ENCODE data around the gene TASP1. TPM values are rescaled to one million over a fixed set of nuclear protein-coding genes. Genes with fewer than 3 reads are reported as not detected.
"Not testable (repeated sequence)": the region's sequence is repeated elsewhere in the genome, so short reads cannot be mapped to it uniquely, and the experiment has no call there.

TASP1 gene
- total and polyA plus RNA-seq, 4 donors: 2.5 to 10.0 (median 4.7) TPM

DNA sequence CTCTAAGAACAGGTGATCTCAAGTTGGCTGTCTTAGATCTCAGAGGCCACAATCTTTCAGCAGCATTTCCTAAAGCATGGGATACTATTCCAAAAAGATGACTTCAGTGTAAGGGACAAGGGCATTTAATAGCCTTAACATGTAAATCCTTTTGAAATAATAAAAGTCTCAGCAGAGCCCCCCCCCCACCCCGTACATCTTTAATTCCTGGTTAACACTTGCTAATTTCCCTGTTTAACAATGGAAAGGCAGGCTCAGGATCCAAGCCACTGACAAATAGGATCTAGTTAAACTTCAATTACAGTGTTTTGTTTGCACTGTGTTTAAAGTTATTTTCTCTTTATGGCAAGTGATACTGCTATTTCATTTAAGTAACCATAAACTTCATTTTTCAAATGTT lies 12.0 kb downstream of the TASP1 start:
- 90% methylated on average over 1 of the region's 1 CpG for WGBS
- Histone ChIP-seq H3K27me3 (ENCODE audit: control insufficient read depth in 4 of 4, insufficient read depth in 4 of 4, low read length in 3 of 4) (no peaks in the 10 kb centered on the region), H3K4me3 (ENCODE audit: low read depth in 1 of 3, low read length in 3 of 3) (no peak overlapping the region), H3K27ac (ENCODE audit: low read depth in 1 of 2, low read length in 2 of 2) (no peak overlapping the region), H3K36me3 (ENCODE audit: control insufficient read depth in 4 of 4, insufficient read depth in 3 of 4, low read depth in 1 of 4, low read length in 3 of 4) (peaks cover 0 to 10% (median 6%) of the 10 kb centered on the region in 4 donors), H3K9ac (ENCODE audit: low read depth in 1 of 2, low read length in 2 of 2) (no peak overlapping the region), H3K9me3 (ENCODE audit: control insufficient read depth in 4 of 4, low read length in 3 of 4) (no peaks in the 10 kb centered on the region), H3K4me1 (ENCODE audit: control insufficient read depth in 4 of 4, insufficient read depth in 4 of 4, low read length in 3 of 4) (no peaks in the 10 kb centered on the region)
- TF ChIP-seq HNF4A (conservative IDR thresholded peaks at IDR 0.05) (no peak), NR2F2 (IDR thresholded peaks at IDR 0.05) (no peak), JUND (IDR thresholded peaks at IDR 0.05) (no peak), HNF4G (IDR thresholded peaks at IDR 0.05) (no peak), SP1 (IDR thresholded peaks at IDR 0.05) (no peak), EGR1 (IDR thresholded peaks at IDR 0.05; ENCODE audit: low read depth in 2 of 2) (no peak)
- TF ChIP-seq, protein P1, sequence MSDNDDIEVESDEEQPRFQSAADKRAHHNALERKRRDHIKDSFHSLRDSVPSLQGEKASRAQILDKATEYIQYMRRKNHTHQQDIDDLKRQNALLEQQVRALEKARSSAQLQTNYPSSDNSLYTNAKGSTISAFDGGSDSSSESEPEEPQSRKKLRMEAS (IDR thresholded peaks at IDR 0.05): no peak
- TF ChIP-seq, protein P2, sequence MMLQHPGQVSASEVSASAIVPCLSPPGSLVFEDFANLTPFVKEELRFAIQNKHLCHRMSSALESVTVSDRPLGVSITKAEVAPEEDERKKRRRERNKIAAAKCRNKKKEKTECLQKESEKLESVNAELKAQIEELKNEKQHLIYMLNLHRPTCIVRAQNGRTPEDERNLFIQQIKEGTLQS (IDR thresholded peaks at IDR 0.05): no peak
- no peak for DNase-seq (ENCODE audit: low spot score)

DNA sequence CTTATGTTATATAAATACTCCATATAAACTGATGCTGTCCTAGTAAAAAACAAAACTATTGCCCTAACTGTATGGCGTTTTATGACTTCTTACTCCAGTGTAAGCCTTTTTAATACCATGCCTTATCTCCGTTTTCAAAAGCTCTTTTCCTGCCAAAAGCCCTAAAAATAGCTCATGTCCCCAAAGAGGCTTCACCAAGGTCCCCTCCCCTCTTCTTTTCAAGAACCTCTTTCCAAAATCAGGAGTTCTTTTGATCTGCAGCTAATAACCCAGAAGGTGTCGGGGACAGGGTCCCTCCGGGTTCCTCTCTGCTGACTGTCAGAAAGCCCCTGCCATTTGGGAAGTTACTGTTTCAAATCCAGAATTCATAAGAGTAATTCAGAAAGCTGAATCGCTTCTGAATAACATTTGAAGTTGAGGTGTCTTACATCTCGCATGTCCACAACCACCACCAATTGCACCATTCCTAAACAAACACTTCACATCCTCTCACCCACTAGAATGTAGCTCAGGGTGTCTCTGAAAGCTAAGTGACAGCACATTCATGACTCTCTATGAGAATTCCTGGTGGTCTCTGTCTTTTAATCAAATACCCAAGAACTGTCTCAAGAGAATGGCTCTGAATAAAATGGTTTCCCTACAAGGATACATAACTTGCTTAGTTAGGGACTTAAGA lies 13.3 kb downstream of the TASP1 start:
- TF ChIP-seq JUND (IDR thresholded peaks at IDR 0.05) (no peak), NR2F2 (IDR thresholded peaks at IDR 0.05) (no peak), FOXA2 (IDR thresholded peaks at IDR 0.05) (no peak), RXRA (IDR thresholded peaks at IDR 0.05) (no peak), HNF4G (IDR thresholded peaks at IDR 0.05) (no peak), SP1 (IDR thresholded peaks at IDR 0.05) (no peak), FOXA1 (IDR thresholded peaks at IDR 0.05) (no peak), EGR1 (IDR thresholded peaks at IDR 0.05; ENCODE audit: low read depth in 2 of 2) (no peak), YY1 (IDR thresholded peaks at IDR 0.05) (no peak), HNF4A (conservative IDR thresholded peaks at IDR 0.05) (no peak), TAF1 (conservative IDR thresholded peaks at IDR 0.05) (no peak), GABPA (IDR thresholded peaks at IDR 0.05 in 1 of 2, conservative IDR thresholded peaks at IDR 0.05 in 1 of 2) (no peak)
- TF ChIP-seq, protein P3, sequence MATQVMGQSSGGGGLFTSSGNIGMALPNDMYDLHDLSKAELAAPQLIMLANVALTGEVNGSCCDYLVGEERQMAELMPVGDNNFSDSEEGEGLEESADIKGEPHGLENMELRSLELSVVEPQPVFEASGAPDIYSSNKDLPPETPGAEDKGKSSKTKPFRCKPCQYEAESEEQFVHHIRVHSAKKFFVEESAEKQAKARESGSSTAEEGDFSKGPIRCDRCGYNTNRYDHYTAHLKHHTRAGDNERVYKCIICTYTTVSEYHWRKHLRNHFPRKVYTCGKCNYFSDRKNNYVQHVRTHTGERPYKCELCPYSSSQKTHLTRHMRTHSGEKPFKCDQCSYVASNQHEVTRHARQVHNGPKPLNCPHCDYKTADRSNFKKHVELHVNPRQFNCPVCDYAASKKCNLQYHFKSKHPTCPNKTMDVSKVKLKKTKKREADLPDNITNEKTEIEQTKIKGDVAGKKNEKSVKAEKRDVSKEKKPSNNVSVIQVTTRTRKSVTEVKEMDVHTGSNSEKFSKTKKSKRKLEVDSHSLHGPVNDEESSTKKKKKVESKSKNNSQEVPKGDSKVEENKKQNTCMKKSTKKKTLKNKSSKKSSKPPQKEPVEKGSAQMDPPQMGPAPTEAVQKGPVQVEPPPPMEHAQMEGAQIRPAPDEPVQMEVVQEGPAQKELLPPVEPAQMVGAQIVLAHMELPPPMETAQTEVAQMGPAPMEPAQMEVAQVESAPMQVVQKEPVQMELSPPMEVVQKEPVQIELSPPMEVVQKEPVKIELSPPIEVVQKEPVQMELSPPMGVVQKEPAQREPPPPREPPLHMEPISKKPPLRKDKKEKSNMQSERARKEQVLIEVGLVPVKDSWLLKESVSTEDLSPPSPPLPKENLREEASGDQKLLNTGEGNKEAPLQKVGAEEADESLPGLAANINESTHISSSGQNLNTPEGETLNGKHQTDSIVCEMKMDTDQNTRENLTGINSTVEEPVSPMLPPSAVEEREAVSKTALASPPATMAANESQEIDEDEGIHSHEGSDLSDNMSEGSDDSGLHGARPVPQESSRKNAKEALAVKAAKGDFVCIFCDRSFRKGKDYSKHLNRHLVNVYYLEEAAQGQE (IDR thresholded peaks at IDR 0.05): no peak
- TF ChIP-seq, protein P4, sequence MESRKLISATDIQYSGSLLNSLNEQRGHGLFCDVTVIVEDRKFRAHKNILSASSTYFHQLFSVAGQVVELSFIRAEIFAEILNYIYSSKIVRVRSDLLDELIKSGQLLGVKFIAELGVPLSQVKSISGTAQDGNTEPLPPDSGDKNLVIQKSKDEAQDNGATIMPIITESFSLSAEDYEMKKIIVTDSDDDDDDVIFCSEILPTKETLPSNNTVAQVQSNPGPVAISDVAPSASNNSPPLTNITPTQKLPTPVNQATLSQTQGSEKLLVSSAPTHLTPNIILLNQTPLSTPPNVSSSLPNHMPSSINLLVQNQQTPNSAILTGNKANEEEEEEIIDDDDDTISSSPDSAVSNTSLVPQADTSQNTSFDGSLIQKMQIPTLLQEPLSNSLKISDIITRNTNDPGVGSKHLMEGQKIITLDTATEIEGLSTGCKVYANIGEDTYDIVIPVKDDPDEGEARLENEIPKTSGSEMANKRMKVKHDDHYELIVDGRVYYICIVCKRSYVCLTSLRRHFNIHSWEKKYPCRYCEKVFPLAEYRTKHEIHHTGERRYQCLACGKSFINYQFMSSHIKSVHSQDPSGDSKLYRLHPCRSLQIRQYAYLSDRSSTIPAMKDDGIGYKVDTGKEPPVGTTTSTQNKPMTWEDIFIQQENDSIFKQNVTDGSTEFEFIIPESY (IDR thresholded peaks at IDR 0.05): no peak
- TF ChIP-seq, protein P2 (IDR thresholded peaks at IDR 0.05): no peak
- TF ChIP-seq, protein P1 (IDR thresholded peaks at IDR 0.05): no peak
- TF ChIP-seq, protein P5, sequence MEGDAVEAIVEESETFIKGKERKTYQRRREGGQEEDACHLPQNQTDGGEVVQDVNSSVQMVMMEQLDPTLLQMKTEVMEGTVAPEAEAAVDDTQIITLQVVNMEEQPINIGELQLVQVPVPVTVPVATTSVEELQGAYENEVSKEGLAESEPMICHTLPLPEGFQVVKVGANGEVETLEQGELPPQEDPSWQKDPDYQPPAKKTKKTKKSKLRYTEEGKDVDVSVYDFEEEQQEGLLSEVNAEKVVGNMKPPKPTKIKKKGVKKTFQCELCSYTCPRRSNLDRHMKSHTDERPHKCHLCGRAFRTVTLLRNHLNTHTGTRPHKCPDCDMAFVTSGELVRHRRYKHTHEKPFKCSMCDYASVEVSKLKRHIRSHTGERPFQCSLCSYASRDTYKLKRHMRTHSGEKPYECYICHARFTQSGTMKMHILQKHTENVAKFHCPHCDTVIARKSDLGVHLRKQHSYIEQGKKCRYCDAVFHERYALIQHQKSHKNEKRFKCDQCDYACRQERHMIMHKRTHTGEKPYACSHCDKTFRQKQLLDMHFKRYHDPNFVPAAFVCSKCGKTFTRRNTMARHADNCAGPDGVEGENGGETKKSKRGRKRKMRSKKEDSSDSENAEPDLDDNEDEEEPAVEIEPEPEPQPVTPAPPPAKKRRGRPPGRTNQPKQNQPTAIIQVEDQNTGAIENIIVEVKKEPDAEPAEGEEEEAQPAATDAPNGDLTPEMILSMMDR (IDR thresholded peaks at IDR 0.05; ENCODE audit: low read depth, low read length, missing input control): no peak
- DNase-seq (ENCODE audit: low spot score): no peak
- WGBS: 86% methylated on average over 6 of the region's 6 CpGs
- Histone ChIP-seq H3K27me3 (ENCODE audit: control insufficient read depth in 4 of 4, insufficient read depth in 4 of 4, low read length in 3 of 4) (no peaks in the 10 kb centered on the region), H3K27ac (ENCODE audit: low read depth in 1 of 2, low read length in 2 of 2) (no peak overlapping the region), H3K4me3 (ENCODE audit: low read depth in 1 of 3, low read length in 3 of 3) (no peak overlapping the region), H3K9ac (ENCODE audit: low read depth in 1 of 2, low read length in 2 of 2) (no peak overlapping the region), H3K36me3 (ENCODE audit: control insufficient read depth in 4 of 4, insufficient read depth in 3 of 4, low read depth in 1 of 4, low read length in 3 of 4) (peaks cover 0 to 10% (median 6%) of the 10 kb centered on the region in 4 donors), H3K4me1 (ENCODE audit: control insufficient read depth in 4 of 4, insufficient read depth in 4 of 4, low read length in 3 of 4) (no peaks in the 10 kb centered on the region), H3K9me3 (ENCODE audit: control insufficient read depth in 4 of 4, low read length in 3 of 4) (no peaks in the 10 kb centered on the region)

DNA sequence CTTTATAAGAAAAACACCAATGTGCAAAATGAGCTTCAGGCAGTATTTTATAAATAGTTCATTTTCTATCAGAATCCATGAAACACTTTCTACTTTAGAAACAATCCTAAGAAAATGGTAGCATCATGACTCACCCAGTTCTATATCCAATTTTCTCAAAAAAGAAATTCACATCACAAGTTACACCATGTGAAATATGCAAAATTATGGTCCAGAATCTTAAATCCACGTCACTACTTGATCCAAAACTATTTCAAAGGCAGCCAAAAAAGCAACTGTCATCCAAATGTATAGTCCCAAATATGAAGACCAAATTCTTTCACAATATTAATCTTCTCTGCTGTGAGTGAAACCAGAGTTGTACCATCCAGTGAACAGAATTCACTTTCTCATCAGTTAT lies 19.3 kb downstream of the TASP1 start:
- H3K27me3 ChIP-seq (ENCODE audit: control insufficient read depth in 4 of 4, insufficient read depth in 4 of 4, low read length in 3 of 4); H3K4me3 ChIP-seq (ENCODE audit: low read depth in 1 of 3, low read length in 3 of 3); H3K4me1 ChIP-seq (ENCODE audit: control insufficient read depth in 4 of 4, insufficient read depth in 4 of 4, low read length in 3 of 4); H3K9ac ChIP-seq (ENCODE audit: low read depth in 1 of 2, low read length in 2 of 2); H3K27ac ChIP-seq (ENCODE audit: low read depth in 1 of 2, low read length in 2 of 2); H3K36me3 ChIP-seq (ENCODE audit: control insufficient read depth in 4 of 4, insufficient read depth in 3 of 4, low read depth in 1 of 4, low read length in 3 of 4); H3K9me3 ChIP-seq (ENCODE audit: control insufficient read depth in 4 of 4, low read length in 3 of 4); DNase-seq (ENCODE audit: low spot score): not testable (repeated sequence)
- 92% methylated on average over 1 of the region's 1 CpG for WGBS
